CD4-positive, alpha-beta T cell treated with Interleukin-2 at 100 ng/mL for 4 hours (primary cell): ENCODE measurements around the gene ADGRL3.
"Not testable (repeated sequence)": the region's sequence is repeated elsewhere in the genome, so short reads cannot be mapped to it uniquely, and the experiment has no call there.

Experiments
- DNase-seq: peaks from one replicate; pipeline ENCODE4 v3.0.0-alpha.2; 2020; ENCODE audit warnings: low spot score

The ADGRL3 gene

GRCh38 chr4:61646746-61647350 is 446.7 kb downstream of the ADGRL3 start:
- not testable (repeated sequence) for DNase-seq

- DNase-seq = no peak
Observed at GRCh38 chr4:61648264-61648663, 448.1 kb downstream of the ADGRL3 start.

GRCh38 chr4:61657016-61657415 is 456.9 kb downstream of the ADGRL3 start:
- DNase-seq = no peak

GRCh38 chr4:61661960-61662359 is 461.8 kb downstream of the ADGRL3 start:
- DNase-seq = no peak

- DNase-seq = no peak
Observed at GRCh38 chr4:61662362-61662761, 462.2 kb downstream of the ADGRL3 start.

GRCh38 chr4:61663310-61663709 is 463.2 kb downstream of the ADGRL3 start:
- no peak for DNase-seq

GRCh38 chr4:61665649-61666048 is 465.5 kb downstream of the ADGRL3 start:
- DNase-seq = no peak

GRCh38 chr4:61666244-61666643 is 466.1 kb downstream of the ADGRL3 start:
- DNase-seq = no peak

GRCh38 chr4:61671599-61671998 is 471.5 kb downstream of the ADGRL3 start:
- no peak for DNase-seq

GRCh38 chr4:61675464-61675863 is 475.3 kb downstream of the ADGRL3 start:
- no peak for DNase-seq

- DNase-seq = no peak
Observed at GRCh38 chr4:61678297-61678696, 478.2 kb downstream of the ADGRL3 start.

- no peak for DNase-seq
Observed at GRCh38 chr4:61693520-61693919, 493.4 kb downstream of the ADGRL3 start.

GRCh38 chr4:61714387-61714911 is 514.3 kb downstream of the ADGRL3 start:
- DNase-seq = no peak

GRCh38 chr4:61716426-61716825 is 516.3 kb downstream of the ADGRL3 start:
- DNase-seq = no peak

GRCh38 chr4:61723492-61723891 is 523.4 kb downstream of the ADGRL3 start:
- no peak for DNase-seq

- DNase-seq = no peak
Observed at GRCh38 chr4:61727286-61727685, 527.2 kb downstream of the ADGRL3 start.

GRCh38 chr4:61734409-61734808 is 534.3 kb downstream of the ADGRL3 start:
- DNase-seq = no peak

- DNase-seq = no peak
Observed at GRCh38 chr4:61739887-61740286, 539.8 kb downstream of the ADGRL3 start.

- DNase-seq = no peak
Observed at GRCh38 chr4:61740886-61741285, 540.8 kb downstream of the ADGRL3 start.

- no peak for DNase-seq
Observed at GRCh38 chr4:61741327-61742096, 541.4 kb downstream of the ADGRL3 start.

GRCh38 chr4:61750810-61751209 is 550.7 kb downstream of the ADGRL3 start:
- no peak for DNase-seq

- DNase-seq = no peak
Observed at GRCh38 chr4:61752617-61753016, 552.5 kb downstream of the ADGRL3 start.

- no peak for DNase-seq
Observed at GRCh38 chr4:61753739-61754138, 553.6 kb downstream of the ADGRL3 start.

- not testable (repeated sequence) for DNase-seq
Observed at GRCh38 chr4:61756937-61757336, 556.8 kb downstream of the ADGRL3 start.
